SK-N-SH (cell line): ENCODE data around the gene SSR3.

Experiments
- EP300 ChIP-seq, 2 experiments: IDR thresholded peaks; 2 replicates each; pipeline versions ENCODE4 v1.4.0 to v1.6.1; 2012; ENCODE audit warnings: borderline replicate concordance in 1 of 2, low read depth in 1 of 2, low read length in 1 of 2
- FOXJ3 ChIP-seq: sonication (generic); formaldehyde crosslinking; IDR thresholded peaks from 2 replicates; pipeline ENCODE4 v1.5.1; 2020; ENCODE audit warnings: mild to moderate bottlenecking, missing genetic modification reagents
- FOXM1 ChIP-seq: IDR thresholded peaks from 2 replicates; pipeline ENCODE4 v1.4.0; 2012; ENCODE audit warnings: low read depth, mild to moderate bottlenecking
- GABPA ChIP-seq: IDR thresholded peaks from 2 replicates; pipeline ENCODE4 v1.4.0; 2012; ENCODE audit warnings: low read depth, mild to moderate bottlenecking
- MEF2A ChIP-seq: IDR thresholded peaks from 2 replicates; pipeline ENCODE4 v1.4.0; 2012; ENCODE audit warnings: low read depth, borderline replicate concordance
- POLR2AphosphoS5 ChIP-seq: IDR thresholded peaks from 2 replicates; pipeline ENCODE4 v1.6.1; 2012; ENCODE audit warnings: low read depth, low read length
- RAD21 ChIP-seq: IDR thresholded peaks from 2 replicates; pipeline ENCODE4 v1.6.1; 2012; ENCODE audit warnings: mild to moderate bottlenecking, low read length
- TAF1 ChIP-seq: IDR thresholded peaks from 2 replicates; pipeline ENCODE4 v1.6.1; 2012; ENCODE audit warnings: low read depth, mild to moderate bottlenecking, low read length, moderate library complexity, borderline replicate concordance
- TEAD4 ChIP-seq: IDR thresholded peaks from 2 replicates; pipeline ENCODE4 v1.4.0; 2012; ENCODE audit warnings: mild to moderate bottlenecking, borderline replicate concordance; ENCODE audit not compliant: insufficient read depth
- TF ChIP-seq, protein P1 (sequence below): IDR thresholded peaks from 2 replicates; pipeline ENCODE4 v1.4.0; 2012; ENCODE audit warnings: low read depth, borderline replicate concordance
- TF ChIP-seq, protein P2 (sequence below): fragments of 200-600 bp; sonication (generic); IDR thresholded peaks from 2 replicates; pipeline ENCODE4 v1.6.1; 2017; ENCODE audit warnings: antibody characterized with exemption, mild to moderate bottlenecking, moderate library complexity

DNA sequence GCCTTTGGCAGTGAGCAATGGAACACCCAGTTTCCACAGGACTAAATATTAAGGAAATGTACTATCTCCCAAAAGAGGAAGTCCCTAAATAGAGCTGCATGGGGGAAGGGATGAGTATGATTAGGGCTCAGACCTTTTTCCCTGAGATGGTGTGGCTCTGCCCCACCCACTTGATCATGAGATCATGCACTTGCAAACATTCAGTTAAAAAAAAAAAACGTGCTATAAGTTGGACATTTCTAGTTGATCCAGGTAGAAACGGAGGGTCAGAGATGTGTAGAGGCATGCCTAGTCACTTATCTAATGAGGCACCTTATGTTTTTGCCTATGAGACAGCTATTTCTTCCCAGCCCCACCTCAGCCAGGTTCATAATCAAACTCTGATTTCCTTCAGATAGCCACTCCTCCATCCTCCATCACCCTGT is 24.5 kb upstream of the SSR3 start:
- TF ChIP-seq TAF1 (no peak), MEF2A (no peak), FOXJ3 (CRISPR knock-in tag) (no peak), TEAD4 (no peak), GABPA (no peak), EP300 (IDR thresholded peaks at IDR 0.05; ENCODE audit: borderline replicate concordance in 1 of 2, low read depth in 1 of 2, low read length in 1 of 2) (no peak), POLR2AphosphoS5 (no peak), RAD21 (no peak), FOXM1 (no peak)
- TF ChIP-seq, protein P1, sequence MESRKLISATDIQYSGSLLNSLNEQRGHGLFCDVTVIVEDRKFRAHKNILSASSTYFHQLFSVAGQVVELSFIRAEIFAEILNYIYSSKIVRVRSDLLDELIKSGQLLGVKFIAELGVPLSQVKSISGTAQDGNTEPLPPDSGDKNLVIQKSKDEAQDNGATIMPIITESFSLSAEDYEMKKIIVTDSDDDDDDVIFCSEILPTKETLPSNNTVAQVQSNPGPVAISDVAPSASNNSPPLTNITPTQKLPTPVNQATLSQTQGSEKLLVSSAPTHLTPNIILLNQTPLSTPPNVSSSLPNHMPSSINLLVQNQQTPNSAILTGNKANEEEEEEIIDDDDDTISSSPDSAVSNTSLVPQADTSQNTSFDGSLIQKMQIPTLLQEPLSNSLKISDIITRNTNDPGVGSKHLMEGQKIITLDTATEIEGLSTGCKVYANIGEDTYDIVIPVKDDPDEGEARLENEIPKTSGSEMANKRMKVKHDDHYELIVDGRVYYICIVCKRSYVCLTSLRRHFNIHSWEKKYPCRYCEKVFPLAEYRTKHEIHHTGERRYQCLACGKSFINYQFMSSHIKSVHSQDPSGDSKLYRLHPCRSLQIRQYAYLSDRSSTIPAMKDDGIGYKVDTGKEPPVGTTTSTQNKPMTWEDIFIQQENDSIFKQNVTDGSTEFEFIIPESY, result no peak
- TF ChIP-seq, protein P2, sequence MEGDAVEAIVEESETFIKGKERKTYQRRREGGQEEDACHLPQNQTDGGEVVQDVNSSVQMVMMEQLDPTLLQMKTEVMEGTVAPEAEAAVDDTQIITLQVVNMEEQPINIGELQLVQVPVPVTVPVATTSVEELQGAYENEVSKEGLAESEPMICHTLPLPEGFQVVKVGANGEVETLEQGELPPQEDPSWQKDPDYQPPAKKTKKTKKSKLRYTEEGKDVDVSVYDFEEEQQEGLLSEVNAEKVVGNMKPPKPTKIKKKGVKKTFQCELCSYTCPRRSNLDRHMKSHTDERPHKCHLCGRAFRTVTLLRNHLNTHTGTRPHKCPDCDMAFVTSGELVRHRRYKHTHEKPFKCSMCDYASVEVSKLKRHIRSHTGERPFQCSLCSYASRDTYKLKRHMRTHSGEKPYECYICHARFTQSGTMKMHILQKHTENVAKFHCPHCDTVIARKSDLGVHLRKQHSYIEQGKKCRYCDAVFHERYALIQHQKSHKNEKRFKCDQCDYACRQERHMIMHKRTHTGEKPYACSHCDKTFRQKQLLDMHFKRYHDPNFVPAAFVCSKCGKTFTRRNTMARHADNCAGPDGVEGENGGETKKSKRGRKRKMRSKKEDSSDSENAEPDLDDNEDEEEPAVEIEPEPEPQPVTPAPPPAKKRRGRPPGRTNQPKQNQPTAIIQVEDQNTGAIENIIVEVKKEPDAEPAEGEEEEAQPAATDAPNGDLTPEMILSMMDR, result no peak
